GM12878 (cell line): Measurements from ENCODE around the gene PAK3. TPM values are rescaled to one million over a fixed set of nuclear protein-coding genes. Genes with fewer than 3 reads are reported as not detected.

Source experiments
- ATAC-seq: fragments of 200-7000 bp; cut with Tn5 transposase; 3 replicates; pipeline ENCODE4 v1.9.1; 2020; ENCODE audit warnings: mild to moderate bottlenecking, moderate library complexity
- BruUV-seq: library from RNA; stranded (reverse); fragments of 400-500 nt; replicated peaks from 2 replicates; lab custom pipeline; 2021; lab: Mats Ljungman, UMichigan
- CTCF ChIA-PET: fragments of 300-600 bp; sonication (Branson Sonifier 250); formaldehyde crosslinking; extraction: SDS; loops from one replicate; lab custom pipeline; 2021; ENCODE audit warnings: inconsistent platforms; lab: Yijun Ruan, JAX
- POLR2A ChIA-PET: fragments of 350-600 bp; formaldehyde crosslinking; extraction: SDS; loops from one replicate; lab custom pipeline; 2021; ENCODE audit warnings: inconsistent platforms; lab: Charles Lee
- RAD21 ChIA-PET: fragments of 300-600 bp; sonication (Branson Sonifier 250); formaldehyde crosslinking; loops from one replicate; lab custom pipeline; 2023; ENCODE audit warnings: antibody characterized with exemption; ENCODE audit not compliant: unreplicated experiment; lab: Charles Lee
- SMC1A ChIA-PET: fragments of 300-600 bp; sonication (Branson Sonifier 250); formaldehyde crosslinking; loops from one replicate; lab custom pipeline; 2023; ENCODE audit not compliant: unreplicated experiment, uncharacterized antibody; lab: Charles Lee
- DNase-seq: peaks from one replicate; pipeline ENCODE4 v3.0.0-alpha.2; 2011; ENCODE audit warnings: low read depth, low spot score
- FAIRE-seq: peaks from 3 replicates; lab custom pipeline; 2011; peaks lifted over from hg19 to GRCh38; lab: Jason Lieb, UNC
- H2AFZ ChIP-seq: 2 replicates; pipeline ENCODE4 v1.6.0; 2011; ENCODE audit warnings: low read depth, low read length, control low read depth; ENCODE audit not compliant: control insufficient read depth
- H3K27ac ChIP-seq: 2 replicates; pipeline ENCODE4 v1.5.1; 2011; ENCODE audit warnings: control low read depth; ENCODE audit not compliant: control insufficient read depth, insufficient read depth
- H3K27me3 ChIP-seq, 2 experiments: replicated peaks in 1 of 2; 2 replicates each; pipeline versions ENCODE4 v1.6.0 to v1.6.1; 2011; ENCODE audit warnings: low read length in 1 of 2; ENCODE audit not compliant: control insufficient read depth in 2 of 2, insufficient read depth in 2 of 2
- H3K36me3 ChIP-seq, 2 experiments: 2 replicates each; pipeline ENCODE4 v1.5.1; 2011; ENCODE audit warnings: low read length in 1 of 2; ENCODE audit not compliant: control insufficient read depth in 2 of 2, insufficient read depth in 2 of 2
- H3K4me1 ChIP-seq: 2 replicates; pipeline ENCODE4 v1.6.1; 2011; ENCODE audit warnings: mild to moderate bottlenecking, low read length, moderate library complexity, mixed read lengths; ENCODE audit not compliant: control insufficient read depth, insufficient read depth
- H3K4me2 ChIP-seq: 2 replicates; pipeline ENCODE4 v1.6.0; 2011; ENCODE audit warnings: control low read depth; ENCODE audit not compliant: control insufficient read depth, insufficient read depth
- H3K4me3 ChIP-seq: fragments of 200-600 bp; sonication (generic); 2 replicates; pipeline ENCODE4 v1.5.1; 2016
- H3K79me2 ChIP-seq: 2 replicates; pipeline ENCODE4 v1.6.0; 2011; ENCODE audit warnings: low read length; ENCODE audit not compliant: control insufficient read depth, insufficient read depth
- H3K9ac ChIP-seq: 2 replicates; pipeline ENCODE4 v1.8.0; 2011; ENCODE audit warnings: low read length, control low read depth, mixed read lengths; ENCODE audit not compliant: control insufficient read depth, insufficient read depth
- H3K9me3 ChIP-seq: replicated peaks from 3 replicates; pipeline ENCODE4 v1.5.1; 2011; ENCODE audit warnings: mild to moderate bottlenecking, low read length; ENCODE audit not compliant: control insufficient read depth, insufficient read depth
- H4K20me1 ChIP-seq: 2 replicates; pipeline ENCODE4 v1.6.0; 2011; ENCODE audit not compliant: control insufficient read depth, insufficient read depth
- FOXK2 ChIP-seq: fragments of 450-650 bp; IDR thresholded peaks from 2 replicates; pipeline ENCODE4 v1.6.1; 2017; ENCODE audit warnings: mild to moderate bottlenecking, moderate library complexity
- MTA2 ChIP-seq: fragments of 450-650 bp; IDR thresholded peaks from 2 replicates; pipeline ENCODE4 v1.6.1; 2016; ENCODE audit warnings: low read depth, mild to moderate bottlenecking, moderate library complexity
- POLR2A ChIP-seq: IDR thresholded peaks from 2 replicates; pipeline ENCODE4 v1.6.1; 2011; ENCODE audit warnings: low read depth, mild to moderate bottlenecking, low read length
- RAD21 ChIP-seq: IDR thresholded peaks from 2 replicates; pipeline ENCODE4 v1.6.1; 2011; ENCODE audit warnings: mild to moderate bottlenecking, low read depth, low read length, moderate library complexity; ENCODE audit not compliant: insufficient read depth
- YBX1 ChIP-seq: fragments of 450-650 bp; IDR thresholded peaks from 2 replicates; pipeline ENCODE4 v1.6.1; 2016; ENCODE audit warnings: antibody characterized with exemption
- YY1 ChIP-seq: IDR thresholded peaks from 2 replicates; pipeline ENCODE4 v1.6.1; 2011; ENCODE audit warnings: low read depth, mild to moderate bottlenecking, low read length
- ZNF217 ChIP-seq: fragments of 450-650 bp; IDR thresholded peaks from 2 replicates; pipeline ENCODE4 v1.6.1; 2017; ENCODE audit warnings: antibody characterized with exemption, mild to moderate bottlenecking
- WGBS: methylation state at CpG from one replicate; pipeline ENCODE4 v1.1.6; 2016; ENCODE audit warnings: low lambda C conversion rate; ENCODE audit not compliant: insufficient replicate concordance, insufficient coverage; ENCODE audit errors: missing lambda C conversion rate; 5-methylcytosine and 5-hydroxymethylcytosine counted together
- in situ Hi-C: fragments of 300-500 bp; cut with MboI; formaldehyde crosslinking; loops from 9 replicates; pipeline ENCODE4 v1.14.3; 2018; ENCODE audit warnings: mixed read lengths
- intact Hi-C: fragments of 100-400 bp; cut with micrococcal nuclease; formaldehyde crosslinking; loops from one replicate; pipeline ENCODE4 v1.14.2; 2022; ENCODE audit not compliant: unreplicated experiment
- polyA plus RNA-seq, 11 experiments: library from polyadenylated mRNA; depleted of rRNA in 4 of 11; unstranded in 6 of 11; stranded (reverse) in 5 of 11; fragments of >200 nt; fragmentation: Nextera tagmentation in 4 of 11; fragmentation: Illumina TruSeq in 1 of 11; extraction: Ambion mirVana in 4 of 11; extraction: Trizol in 1 of 11; gene quantifications; 1 replicate in 1 of 11; 2 replicates in 10 of 11; pipeline versions ENCODE4 v1.2.1 to v1.2.3, GENCODE V29; 2011 to 2016; ENCODE audit warnings: inconsistent platforms in 2 of 11, missing spikeins in 2 of 11, low read depth in 1 of 11
- total RNA-seq, 4 experiments: library from RNA; depleted of rRNA in 3 of 4; stranded (reverse); fragments of >200 nt in 3 of 4; fragmentation: Illumina TruSeq in 1 of 4; extraction: Trizol in 1 of 4; gene quantifications; 2 replicates each; pipeline versions ENCODE4 v1.2.1 to v1.2.3, GENCODE V29; 2013 to 2021
- TF ChIP-seq, protein P1 (sequence below), 3 experiments: IDR thresholded peaks in 2 of 3; conservative IDR thresholded peaks in 1 of 3; 2 replicates each; pipeline ENCODE4 v1.5.1; 2011; ENCODE audit warnings: low read depth in 3 of 3, low read length in 3 of 3, mild to moderate bottlenecking in 3 of 3, control low read depth in 2 of 3, moderate library complexity in 2 of 3, inconsistent platforms in 1 of 3, mixed read lengths in 1 of 3; ENCODE audit not compliant: control insufficient read depth in 2 of 3, insufficient read depth in 1 of 3; ENCODE audit errors: extremely low read depth in 1 of 3

The PAK3 gene
- total and polyA plus RNA-seq, 10 of the 15 experiments (the other 5 are each of a cell fraction or from before 2014, with no cell fraction given), result 0.02 to 0.10 (median 0.04) TPM; not detected in 6

DNA sequence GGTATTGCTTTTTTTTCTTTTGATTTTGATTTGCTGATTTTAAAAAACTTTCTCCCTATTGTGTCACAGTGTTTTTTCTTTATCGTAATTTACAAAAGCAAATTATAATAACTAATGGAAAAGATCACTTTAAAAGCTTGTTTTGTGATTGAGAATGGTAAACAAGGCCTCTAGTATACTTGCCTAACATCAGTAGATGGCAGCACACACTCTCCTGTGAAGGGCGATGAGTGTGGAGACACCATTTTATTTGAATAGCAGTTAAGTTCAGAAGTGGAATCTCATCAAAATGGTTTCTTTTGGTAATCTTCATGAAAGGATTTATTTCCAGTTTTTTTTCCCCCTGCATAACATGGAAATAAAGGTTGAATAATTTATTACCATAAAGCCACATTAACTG is 72.3 kb downstream of the PAK3 start:
- no peaks in the 10 kb centered on the region for H4K20me1 ChIP-seq
- no peak overlapping the region for H2AFZ ChIP-seq
- SMC1A ChIA-PET, result interaction anchor here (0.6 to 1.2 kb wide), 3 partner anchors 76 to 153 kb away, joined by 3 to 4 read pairs (median 3); no protein-coding TSS in a partner anchor
- WGBS, result 67% methylated on average over 2 of the region's 2 CpGs
- FAIRE-seq, result no peak
- H3K9ac ChIP-seq, result no peak overlapping the region
- H3K27ac ChIP-seq, result no peak overlapping the region
- no peak overlapping the region for H3K4me2 ChIP-seq
- no peak overlapping the region for H3K4me3 ChIP-seq
- BruUV-seq, result no TSS peak
- peak; percentile 40; the same call in 1 of the 2 replicates for TF ChIP-seq RAD21
- no peak for TF ChIP-seq YBX1
- TF ChIP-seq, protein P1, sequence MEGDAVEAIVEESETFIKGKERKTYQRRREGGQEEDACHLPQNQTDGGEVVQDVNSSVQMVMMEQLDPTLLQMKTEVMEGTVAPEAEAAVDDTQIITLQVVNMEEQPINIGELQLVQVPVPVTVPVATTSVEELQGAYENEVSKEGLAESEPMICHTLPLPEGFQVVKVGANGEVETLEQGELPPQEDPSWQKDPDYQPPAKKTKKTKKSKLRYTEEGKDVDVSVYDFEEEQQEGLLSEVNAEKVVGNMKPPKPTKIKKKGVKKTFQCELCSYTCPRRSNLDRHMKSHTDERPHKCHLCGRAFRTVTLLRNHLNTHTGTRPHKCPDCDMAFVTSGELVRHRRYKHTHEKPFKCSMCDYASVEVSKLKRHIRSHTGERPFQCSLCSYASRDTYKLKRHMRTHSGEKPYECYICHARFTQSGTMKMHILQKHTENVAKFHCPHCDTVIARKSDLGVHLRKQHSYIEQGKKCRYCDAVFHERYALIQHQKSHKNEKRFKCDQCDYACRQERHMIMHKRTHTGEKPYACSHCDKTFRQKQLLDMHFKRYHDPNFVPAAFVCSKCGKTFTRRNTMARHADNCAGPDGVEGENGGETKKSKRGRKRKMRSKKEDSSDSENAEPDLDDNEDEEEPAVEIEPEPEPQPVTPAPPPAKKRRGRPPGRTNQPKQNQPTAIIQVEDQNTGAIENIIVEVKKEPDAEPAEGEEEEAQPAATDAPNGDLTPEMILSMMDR (IDR thresholded peaks at IDR 0.05 in 2 of 3, conservative IDR thresholded peaks at IDR 0.05 in 1 of 3; ENCODE audit: control insufficient read depth in 2 of 3, extremely low read depth in 1 of 3, insufficient read depth in 1 of 3, low read depth in 3 of 3, low read length in 3 of 3), result peak in 2 of 3 experiments; percentile 9 to 29; a peak in 2 of 6 replicates
- no peak for TF ChIP-seq FOXK2
- TF ChIP-seq MTA2, result no peak
- no peak for TF ChIP-seq POLR2A
- peak; percentile 84 for TF ChIP-seq YY1
- no peak for TF ChIP-seq ZNF217
- no peaks in the 10 kb centered on the region for H3K27me3 ChIP-seq
- POLR2A ChIA-PET, result no interaction called here
- H3K36me3 ChIP-seq, result no peaks in the 10 kb centered on the region
- CTCF ChIA-PET, result interaction anchor here (1.1 to 1.8 kb wide), 3 partner anchors 26 to 278 kb away, joined by 5 to 8 read pairs (median 5); no protein-coding TSS in a partner anchor
- RAD21 ChIA-PET, result no interaction called here
- intact Hi-C loops, result loop anchor here (5.0 kb wide), 1 partner anchor 74 kb away; no protein-coding TSS in a partner anchor
- no peaks in the 10 kb centered on the region for H3K79me2 ChIP-seq
- no peak for DNase-seq
- in situ Hi-C loops, result no loop called here
- H3K9me3 ChIP-seq, result no peaks in the 10 kb centered on the region
- ATAC-seq, result peak; percentile 49; the same call in 1 of the 3 replicates
- H3K4me1 ChIP-seq, result no peaks in the 10 kb centered on the region
